Suprapubic skin (tissue), 4 donors: Measurements from ENCODE around the gene ITPK1. TPM values are rescaled to one million over a fixed set of nuclear protein-coding genes. Genes with fewer than 3 reads are reported as not detected.

Experiments used
- DNase-seq, 2 donors: peaks; one replicate each; pipeline ENCODE4 v3.0.0-alpha.2; 2019; ENCODE audit warnings: low spot score in 2 of 2
- H3K27ac ChIP-seq: fragments of 200-600 bp; sonication (generic); one replicate; pipeline ENCODE4 v1.5.1; 2019
- H3K27me3 ChIP-seq: fragments of 200-600 bp; sonication (generic); one replicate; pipeline ENCODE4 v1.5.1; 2019
- H3K36me3 ChIP-seq: fragments of 200-600 bp; sonication (generic); one replicate; pipeline ENCODE4 v1.5.1; 2019
- H3K4me1 ChIP-seq: fragments of 200-600 bp; sonication (generic); one replicate; pipeline ENCODE4 v1.5.1; 2019
- H3K4me3 ChIP-seq: fragments of 200-600 bp; sonication (generic); one replicate; pipeline ENCODE4 v1.5.1; 2019; ENCODE audit warnings: mild to moderate bottlenecking
- H3K9me3 ChIP-seq: fragments of 200-600 bp; sonication (generic); one replicate; pipeline ENCODE4 v1.5.1; 2019
- CTCF ChIP-seq, 2 donors: fragments of 200-600 bp in 1 of 2; fragments of 450-650 bp in 1 of 2; sonication (generic) in 1 of 2; IDR thresholded peaks; one replicate each; pipeline ENCODE4 v1.5.1; 2016 to 2019; ENCODE audit warnings: antibody characterized with exemption in 2 of 2, mild to moderate bottlenecking in 1 of 2, moderate library complexity in 1 of 2
- EP300 ChIP-seq: sonication (generic); formaldehyde crosslinking; IDR thresholded peaks from one replicate; pipeline ENCODE4 v1.6.1; 2017; ENCODE audit warnings: antibody characterized with exemption
- POLR2A ChIP-seq, 2 donors: fragments of 450-650 bp; IDR thresholded peaks; one replicate each; pipeline ENCODE4 v1.6.1; 2017; ENCODE audit warnings: antibody characterized with exemption in 2 of 2, mild to moderate bottlenecking in 2 of 2, moderate library complexity in 2 of 2
- POLR2AphosphoS5 ChIP-seq, 3 donors: sonication (generic); formaldehyde crosslinking; IDR thresholded peaks; one replicate each; pipeline ENCODE4 v1.6.1; 2017; ENCODE audit warnings: antibody characterized with exemption in 3 of 3
- WGBS: methylation state at CpG from one replicate; pipeline ENCODE4 v1.1.5; 2018; 5-methylcytosine and 5-hydroxymethylcytosine counted together
- total RNA-seq, 4 donors: library from RNA; depleted of rRNA; stranded (reverse); fragments of >200 nt; gene quantifications; one replicate each; pipeline ENCODE4 v1.1.0, GENCODE V29; 2016

ITPK1 gene
- total RNA-seq, 4 donors from 2014 or later: 29.9 to 33.6 (median 32.2) TPM

- no peak for DNase-seq
- 97% methylated on average over 5 of the region's 5 CpGs for WGBS
- H3K4me3 ChIP-seq: no peak overlapping the region
- H3K27ac ChIP-seq: no peak overlapping the region
- no peaks in the 10 kb centered on the region for H3K36me3 ChIP-seq
- no peaks in the 10 kb centered on the region for H3K9me3 ChIP-seq
- H3K27me3 ChIP-seq: no peaks in the 10 kb centered on the region
- TF ChIP-seq POLR2AphosphoS5 (IDR thresholded peaks at IDR 0.05): no peak
- TF ChIP-seq CTCF (IDR thresholded peaks at IDR 0.05): no peak
- TF ChIP-seq POLR2A (IDR thresholded peaks at IDR 0.05): no peak
- no peak for TF ChIP-seq EP300
- H3K4me1 ChIP-seq: peaks cover 22% of the 10 kb centered on the region
These were observed 35.8 kb downstream of the ITPK1 start for GRCh38 chr14:93079865-93080403.

DNA sequence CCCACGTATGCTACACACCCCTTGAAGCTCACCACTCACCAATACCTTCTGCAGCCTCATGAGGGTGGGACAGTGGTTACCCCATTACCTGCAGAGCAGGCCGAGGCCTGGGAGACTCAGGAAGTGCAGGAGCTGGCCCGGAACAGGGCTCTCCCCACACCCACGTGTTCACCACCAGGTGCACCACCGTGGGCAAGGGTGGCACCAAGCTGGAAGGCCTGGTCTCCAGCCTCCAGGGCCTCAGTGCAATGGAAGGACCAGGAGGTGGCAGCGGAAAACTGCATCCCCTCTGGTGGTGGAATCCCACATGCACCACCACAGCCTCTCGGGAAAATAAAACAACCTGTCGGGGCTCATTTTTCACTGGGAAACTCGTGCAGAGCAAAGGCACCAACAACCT, 36.4 kb downstream of the ITPK1 start:
- Histone ChIP-seq H3K4me1 (peaks cover 26% of the 10 kb centered on the region), H3K4me3 (no peak overlapping the region), H3K27me3 (no peaks in the 10 kb centered on the region), H3K27ac (no peak overlapping the region), H3K9me3 (no peaks in the 10 kb centered on the region), H3K36me3 (no peaks in the 10 kb centered on the region)
- no peak for DNase-seq
- no peak for TF ChIP-seq CTCF (IDR thresholded peaks at IDR 0.05)
- TF ChIP-seq POLR2A (IDR thresholded peaks at IDR 0.05): no peak
- TF ChIP-seq POLR2AphosphoS5 (IDR thresholded peaks at IDR 0.05): no peak
- TF ChIP-seq EP300: no peak
- 72% methylated on average over 5 of the region's 9 CpGs for WGBS

- TF ChIP-seq EP300: no peak
- no peak for TF ChIP-seq CTCF (IDR thresholded peaks at IDR 0.05)
- no peak for TF ChIP-seq POLR2A (IDR thresholded peaks at IDR 0.05)
- no peak for TF ChIP-seq POLR2AphosphoS5 (IDR thresholded peaks at IDR 0.05)
- Histone ChIP-seq H3K9me3 (no peaks in the 10 kb centered on the region), H3K27ac (no peak overlapping the region), H3K4me3 (no peak overlapping the region), H3K4me1 (peaks cover 30% of the 10 kb centered on the region), H3K27me3 (no peaks in the 10 kb centered on the region), H3K36me3 (no peaks in the 10 kb centered on the region)
- WGBS: 52% methylated on average over 4 of the region's 9 CpGs
- DNase-seq: no peak
These were observed 36.9 kb downstream of the ITPK1 start for GRCh38 chr14:93078870-93079269.

- no peak for TF ChIP-seq POLR2A (IDR thresholded peaks at IDR 0.05)
- TF ChIP-seq POLR2AphosphoS5 (IDR thresholded peaks at IDR 0.05): no peak
- no peak for TF ChIP-seq CTCF (IDR thresholded peaks at IDR 0.05)
- TF ChIP-seq EP300: no peak
- Histone ChIP-seq H3K4me1 (peaks cover 36% of the 10 kb centered on the region), H3K36me3 (no peaks in the 10 kb centered on the region), H3K27ac (no peak overlapping the region), H3K4me3 (no peak overlapping the region), H3K9me3 (no peaks in the 10 kb centered on the region), H3K27me3 (no peaks in the 10 kb centered on the region)
- 93% methylated on average over 10 of the region's 10 CpGs for WGBS
- no peak for DNase-seq
These were observed 39.0 kb downstream of the ITPK1 start for GRCh38 chr14:93076755-93077154.

DNA sequence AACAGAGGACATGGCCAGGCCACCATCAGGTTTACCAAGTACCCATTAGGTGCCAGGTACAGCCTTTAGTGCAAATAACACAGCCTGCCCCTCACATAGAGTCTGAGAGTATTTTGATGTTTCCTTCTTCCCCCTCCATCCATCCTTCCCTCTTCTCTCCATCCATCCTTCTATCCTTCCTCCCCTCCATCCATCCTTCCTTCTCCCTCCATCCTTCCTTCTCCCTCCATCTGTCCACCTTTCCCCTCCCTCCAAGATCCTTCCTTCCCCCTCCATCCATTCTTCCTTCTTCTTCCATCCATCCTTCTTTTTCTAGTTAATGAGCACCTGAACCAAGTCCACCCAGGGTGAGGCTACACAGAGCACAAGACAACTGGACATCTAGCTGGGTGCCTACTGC, 39.8 kb downstream of the ITPK1 start:
- Histone ChIP-seq H3K4me1 (peaks cover 36% of the 10 kb centered on the region), H3K36me3 (no peaks in the 10 kb centered on the region), H3K27ac (no peak overlapping the region), H3K4me3 (no peak overlapping the region), H3K27me3 (no peaks in the 10 kb centered on the region), H3K9me3 (no peaks in the 10 kb centered on the region)
- TF ChIP-seq CTCF (IDR thresholded peaks at IDR 0.05) (no peak), POLR2AphosphoS5 (IDR thresholded peaks at IDR 0.05) (no peak), POLR2A (IDR thresholded peaks at IDR 0.05) (no peak), EP300 (no peak)
- no peak for DNase-seq
